Mucosa of gallbladder (tissue), 1 donor: ENCODE measurements around the gene UBL5. TPM values are rescaled to one million over a fixed set of nuclear protein-coding genes. Genes with fewer than 3 reads are reported as not detected.
"Not testable (repeated sequence)": the region's sequence is repeated elsewhere in the genome, so short reads cannot be mapped to it uniquely, and the experiment has no call there.

Experiments used
- DNase-seq: peaks from one replicate; pipeline ENCODE4 v3.0.0-alpha.2; 2020; ENCODE audit warnings: low spot score
- total RNA-seq: library from RNA; stranded (reverse); gene quantifications from one replicate; pipeline ENCODE4 v1.2.1, GENCODE V29; 2021
- donor health status: DM: no; HTN: no; CAD: no.

UBL5 gene
- 283 TPM for total RNA-seq

DNA sequence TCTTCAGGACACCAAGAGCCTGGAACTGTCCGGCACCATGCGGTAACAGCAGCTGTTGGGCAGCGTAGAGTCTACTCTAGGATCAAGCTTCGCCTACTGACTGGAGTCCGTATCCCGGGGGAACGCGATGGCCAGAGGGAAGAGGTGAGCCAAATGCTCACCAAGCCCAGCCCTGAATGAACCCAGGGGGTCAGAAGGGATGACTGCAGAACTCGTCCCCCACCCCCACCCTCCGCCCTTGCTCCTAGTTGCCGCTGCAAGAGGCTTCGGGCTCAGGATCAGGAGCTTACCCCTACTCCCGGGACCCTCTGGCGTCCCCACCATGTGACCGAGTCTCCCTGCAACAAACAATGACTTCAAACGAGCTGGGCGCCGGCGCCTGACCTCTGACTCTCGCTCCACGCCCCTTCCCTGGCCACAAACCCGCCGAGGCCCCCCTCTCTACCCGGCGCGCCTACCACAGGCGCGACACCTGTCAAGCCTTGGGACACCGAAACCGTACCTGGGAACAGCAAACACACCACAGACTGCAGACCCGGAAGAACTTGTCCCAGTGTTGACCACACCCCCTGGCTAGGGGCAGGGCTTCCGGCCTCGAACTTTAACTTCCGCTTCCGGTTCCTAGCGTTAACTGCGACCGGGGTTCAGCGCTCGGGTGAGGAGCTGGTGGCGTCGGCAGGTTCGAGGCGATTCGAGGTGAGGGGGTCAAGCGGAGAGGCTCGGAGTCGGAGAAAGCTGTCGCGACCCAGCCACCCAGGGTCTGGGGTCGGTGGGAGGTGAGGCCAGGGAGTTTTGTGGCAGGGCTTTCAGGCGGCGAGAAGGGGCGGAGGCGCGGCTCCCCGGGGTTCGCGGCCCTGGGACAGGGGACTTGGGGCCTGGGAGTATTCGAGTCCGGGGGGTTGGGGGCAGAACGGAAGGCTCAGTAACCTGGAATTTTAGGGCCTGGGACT is at the start of gene UBL5:
TSS of gene UBL5 (plus strand) at position 630 of the 950 bp plus-strand sequence. CDS start 420 bp downstream, outside the sequence.
- DNase-seq, result peak; percentile 90

DNA sequence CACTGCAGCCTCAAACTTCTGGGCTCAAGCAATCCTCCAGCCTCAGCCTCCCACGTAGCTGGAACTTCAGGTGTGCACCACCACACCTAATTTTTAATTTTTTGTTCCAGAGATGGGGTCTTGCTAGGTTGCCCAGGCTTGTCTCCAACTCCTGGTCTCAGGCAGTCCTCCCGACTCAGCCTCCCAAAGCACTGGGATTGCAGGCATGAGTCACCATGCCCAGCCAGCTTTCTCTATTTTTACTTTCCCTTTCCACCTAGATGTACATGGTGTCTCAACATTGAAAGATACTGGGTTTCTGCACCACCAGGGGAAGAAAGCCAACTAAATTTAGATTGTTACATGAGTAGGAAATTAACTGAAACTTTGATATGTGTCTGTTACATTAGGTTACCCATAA is 45.4 kb upstream of the UBL5 start:
- DNase-seq, result no peak

DNA sequence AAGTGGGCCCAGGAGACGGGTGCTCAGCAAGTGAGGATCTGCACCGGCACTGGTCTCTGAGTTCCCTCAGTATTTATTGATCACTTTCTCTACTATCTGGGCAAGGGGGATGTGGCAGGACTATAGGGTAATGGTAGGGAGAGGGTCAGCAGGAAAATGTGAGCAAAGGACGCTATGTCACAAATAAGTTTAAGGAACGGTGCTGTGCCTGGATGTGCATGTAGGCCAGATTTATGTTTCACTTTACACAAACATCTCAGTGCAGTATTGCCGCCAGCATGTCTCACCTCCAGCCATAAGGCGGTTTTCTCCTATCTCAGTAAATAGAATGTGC is 43.6 kb upstream of the UBL5 start:
- DNase-seq, result not testable (repeated sequence)

DNA sequence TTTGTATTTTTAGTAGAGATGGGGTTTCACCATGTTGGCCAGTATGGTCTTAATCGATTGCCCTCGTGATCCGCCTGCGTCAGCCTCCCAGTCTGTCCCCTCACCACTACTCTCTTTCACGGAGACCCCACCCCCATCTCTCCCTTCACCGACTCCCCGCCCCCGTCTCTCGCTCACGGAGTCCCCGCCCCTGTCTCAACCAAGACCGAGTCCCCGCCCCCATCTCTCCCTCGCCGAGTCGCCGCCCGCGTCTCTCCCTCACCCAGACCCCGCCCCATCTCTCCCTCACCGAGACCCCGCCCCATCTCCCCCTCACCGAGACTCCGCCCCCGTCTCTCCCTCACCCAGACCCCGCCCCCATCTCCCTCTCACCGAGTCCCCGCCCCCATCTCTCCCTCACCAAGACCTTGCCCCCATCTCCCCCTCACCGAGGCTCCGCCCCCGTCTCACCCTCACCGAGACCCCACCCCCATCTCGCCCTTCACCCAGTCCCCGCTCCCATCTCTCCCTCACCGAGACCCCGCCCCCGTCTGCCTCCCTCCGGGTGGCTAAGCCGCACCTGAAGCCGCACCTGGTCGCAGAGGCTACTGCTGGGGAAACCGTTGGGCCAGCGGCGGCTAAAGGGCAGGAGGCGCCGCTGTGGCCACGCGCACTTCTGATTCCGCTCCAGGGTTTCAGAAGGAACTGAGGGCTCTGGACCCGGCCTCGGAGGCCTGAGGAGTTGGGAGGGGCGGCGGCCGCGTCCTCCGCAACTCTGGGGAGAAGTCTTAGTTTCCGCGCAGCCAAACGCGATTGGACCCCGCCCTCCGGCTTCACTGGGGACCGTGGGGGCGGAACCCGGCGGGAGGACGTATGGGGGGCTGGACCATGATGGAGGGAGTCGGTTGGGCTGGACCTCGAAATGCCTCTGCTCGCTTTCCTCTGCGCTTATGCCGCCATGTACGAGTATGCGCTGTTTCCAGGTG is 42.1 kb upstream of the UBL5 start:
- peak; percentile 97 for DNase-seq

DNA sequence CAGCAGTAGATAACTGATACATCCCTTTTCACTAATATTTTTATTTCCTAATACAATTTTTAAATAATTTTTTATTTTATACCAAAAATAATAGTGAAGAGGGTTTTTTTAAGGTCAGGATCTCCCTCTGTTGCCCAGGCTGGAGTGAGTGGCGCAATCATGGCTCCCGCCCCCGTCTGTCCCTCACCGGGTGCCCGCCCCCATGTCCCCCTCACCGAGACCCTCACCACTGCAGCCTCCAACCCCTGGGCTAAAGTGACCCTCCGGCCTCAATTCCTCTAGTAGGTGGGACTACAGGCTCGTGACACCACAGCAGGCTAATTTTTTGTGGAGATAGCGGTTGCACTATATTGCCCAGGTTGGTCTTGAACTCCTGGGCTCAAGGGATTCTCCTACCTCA is 41.4 kb upstream of the UBL5 start:
- DNase-seq, result no peak

DNA sequence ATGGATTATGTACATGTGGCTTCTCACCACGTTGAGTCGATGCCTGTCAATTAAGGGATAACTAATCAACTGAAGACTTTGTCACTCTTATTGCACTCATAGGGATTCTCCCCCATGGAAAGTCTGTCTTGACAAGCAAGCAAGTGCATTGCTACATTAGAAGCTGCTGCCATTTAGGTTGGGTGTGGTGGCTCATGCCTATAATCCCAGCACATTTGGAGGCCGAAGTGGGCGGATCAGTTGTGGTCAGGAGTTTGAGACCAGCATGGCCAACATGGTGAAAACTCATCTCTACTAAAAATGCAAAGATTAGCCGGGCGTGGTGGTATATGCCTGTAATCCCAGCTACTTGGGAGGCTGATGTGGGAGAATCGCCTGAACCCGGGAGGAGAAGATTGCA is 40.9 kb upstream of the UBL5 start:
- no peak for DNase-seq

DNA sequence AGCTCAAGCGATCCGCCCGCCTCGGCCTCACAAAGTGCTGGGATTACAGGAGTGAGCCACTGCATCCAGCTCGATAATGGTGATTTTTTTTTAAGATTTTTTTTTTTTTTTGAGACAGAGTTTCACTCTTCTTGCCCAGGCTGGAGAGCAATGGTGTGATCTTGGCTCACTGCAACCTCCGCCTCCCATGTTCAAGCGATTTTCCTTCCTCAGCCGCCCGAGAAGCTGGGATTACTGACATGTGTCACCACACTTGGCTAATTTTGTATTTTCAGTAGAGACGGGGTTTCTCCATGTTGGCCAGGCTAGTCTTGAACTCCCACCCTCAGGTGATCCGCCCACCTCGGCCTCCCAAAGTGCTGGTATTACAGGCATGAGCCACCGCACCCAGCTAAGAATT is 39.1 kb upstream of the UBL5 start:
- not testable (repeated sequence) for DNase-seq

DNA sequence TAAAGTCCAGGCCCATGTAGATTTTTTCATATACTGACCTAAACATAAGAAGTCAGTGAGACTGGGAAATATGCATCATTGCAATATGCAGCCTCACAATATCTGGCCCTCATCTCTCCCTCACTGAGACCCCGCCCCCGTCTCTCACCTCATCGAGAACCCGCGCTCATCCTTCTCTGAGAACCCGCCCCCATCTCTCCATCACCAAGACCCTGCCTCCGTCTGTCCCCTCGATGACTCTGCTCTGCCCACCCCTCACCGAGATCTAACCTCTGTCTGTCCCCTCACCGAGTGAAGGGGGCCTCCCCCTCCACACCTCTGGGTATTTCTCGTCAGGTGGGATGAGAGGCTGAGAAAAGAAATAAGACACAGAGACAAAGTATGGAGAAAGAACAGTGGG is 38.7 kb upstream of the UBL5 start:
- DNase-seq, result no peak

DNA sequence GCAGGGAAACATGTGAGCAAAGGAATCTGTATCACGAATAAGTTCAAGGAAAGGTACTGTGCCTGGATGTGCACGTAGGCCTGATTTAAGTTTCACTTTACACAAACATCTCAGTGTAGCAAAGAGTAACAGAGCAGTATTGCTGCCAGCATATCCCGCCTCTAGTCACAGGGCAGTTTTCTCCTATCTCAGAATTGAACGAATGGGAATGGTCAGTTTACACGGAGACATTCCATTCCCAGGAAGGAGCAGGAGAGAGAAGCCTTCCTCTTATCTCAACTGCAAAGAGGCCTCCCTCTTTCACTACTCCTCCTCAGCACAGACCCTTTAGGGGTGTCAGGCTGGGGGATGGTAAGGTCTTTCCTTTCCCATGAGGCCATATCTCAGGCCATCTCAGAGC is 38.1 kb upstream of the UBL5 start:
- not testable (repeated sequence) for DNase-seq

DNA sequence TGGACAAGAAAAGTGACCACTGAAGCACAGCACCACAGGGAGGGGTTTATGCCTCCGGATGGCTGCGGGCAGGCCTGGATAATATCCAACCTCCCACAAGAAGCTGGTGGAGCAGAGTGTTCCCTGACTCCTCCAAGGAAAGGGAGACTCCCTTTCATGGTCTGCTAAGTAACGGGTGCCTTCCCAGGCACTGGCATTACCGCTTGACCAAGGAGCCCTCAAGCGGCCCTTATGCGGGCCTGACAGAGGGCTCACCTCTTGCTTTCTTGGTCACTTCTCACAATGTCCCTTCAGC is 36.7 kb upstream of the UBL5 start:
- DNase-seq, result not testable (repeated sequence)

DNA sequence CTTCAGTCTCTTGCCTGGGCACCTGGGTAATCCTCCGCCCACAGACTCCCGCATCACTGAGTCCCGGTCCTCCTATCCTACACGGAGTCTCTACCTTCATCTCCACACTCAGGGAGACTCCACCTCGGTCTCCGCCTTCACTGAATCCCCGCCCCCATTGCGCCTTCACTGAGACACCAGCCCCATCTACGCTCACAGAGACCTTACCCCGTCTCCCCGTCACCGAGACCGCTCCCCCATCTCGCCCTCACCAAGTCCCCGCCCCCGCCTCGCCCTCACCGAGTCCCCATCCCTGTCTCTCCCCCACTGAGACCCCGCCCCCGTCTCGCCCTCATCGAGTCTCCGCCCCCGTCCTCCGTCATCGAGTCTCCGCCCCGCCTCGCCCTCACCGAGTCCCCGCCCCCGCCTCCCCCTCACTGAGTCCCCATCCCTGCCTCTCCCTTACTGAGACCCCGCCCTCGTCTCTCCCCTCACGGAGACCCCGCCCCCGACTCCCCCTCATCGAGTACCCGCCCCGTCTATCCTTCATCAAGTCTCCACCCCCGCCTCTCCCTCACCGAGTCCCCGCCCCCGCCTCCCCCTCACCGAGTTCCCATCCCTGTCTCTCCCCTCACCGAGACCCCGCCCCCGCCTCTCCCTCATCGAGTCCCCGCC is 36.0 kb upstream of the UBL5 start:
- peak; percentile 98 for DNase-seq

DNA sequence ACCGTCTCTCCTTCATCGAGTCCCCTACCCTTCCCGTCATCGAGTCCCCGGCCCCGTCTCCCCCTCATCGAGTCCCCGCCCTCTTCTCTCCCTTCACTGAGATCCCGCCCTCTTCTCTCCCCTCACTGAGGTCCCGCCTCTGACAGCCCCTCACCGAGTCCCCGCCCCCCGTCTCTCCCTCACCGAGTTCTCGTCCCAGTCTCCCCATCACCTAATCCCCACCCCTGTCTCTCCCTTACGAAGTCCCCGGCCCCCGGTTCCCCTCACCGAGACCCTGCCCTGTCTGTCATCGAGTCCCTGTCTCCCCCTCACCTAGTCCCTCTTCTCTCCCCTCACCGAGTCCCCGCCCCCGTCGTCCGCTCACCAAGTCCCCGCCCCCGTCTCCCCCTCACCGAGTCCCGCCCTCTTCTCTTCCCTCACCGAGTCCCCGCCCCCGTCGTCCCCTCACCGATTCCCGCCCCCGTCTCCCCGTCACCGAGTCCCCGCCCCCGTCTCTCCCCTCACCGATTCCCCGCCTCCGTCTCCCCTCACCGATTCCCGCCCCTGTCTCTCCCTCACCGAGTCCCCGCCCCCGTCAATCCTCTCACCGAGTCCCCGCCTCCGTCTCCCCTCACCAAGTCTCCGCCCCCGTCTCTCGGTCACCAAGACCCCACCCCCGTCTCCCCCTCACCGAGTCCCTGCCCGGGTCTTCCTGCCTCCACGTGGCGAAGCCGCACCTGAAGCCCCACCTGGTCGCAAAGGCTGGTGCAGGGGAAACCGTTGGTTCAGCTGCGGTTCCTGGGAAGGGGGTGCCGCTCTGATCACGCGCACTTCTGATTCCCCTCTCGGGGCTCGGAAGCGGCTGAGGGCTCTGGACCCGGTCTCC is 35.3 kb upstream of the UBL5 start:
- DNase-seq, result peak; percentile 92

DNA sequence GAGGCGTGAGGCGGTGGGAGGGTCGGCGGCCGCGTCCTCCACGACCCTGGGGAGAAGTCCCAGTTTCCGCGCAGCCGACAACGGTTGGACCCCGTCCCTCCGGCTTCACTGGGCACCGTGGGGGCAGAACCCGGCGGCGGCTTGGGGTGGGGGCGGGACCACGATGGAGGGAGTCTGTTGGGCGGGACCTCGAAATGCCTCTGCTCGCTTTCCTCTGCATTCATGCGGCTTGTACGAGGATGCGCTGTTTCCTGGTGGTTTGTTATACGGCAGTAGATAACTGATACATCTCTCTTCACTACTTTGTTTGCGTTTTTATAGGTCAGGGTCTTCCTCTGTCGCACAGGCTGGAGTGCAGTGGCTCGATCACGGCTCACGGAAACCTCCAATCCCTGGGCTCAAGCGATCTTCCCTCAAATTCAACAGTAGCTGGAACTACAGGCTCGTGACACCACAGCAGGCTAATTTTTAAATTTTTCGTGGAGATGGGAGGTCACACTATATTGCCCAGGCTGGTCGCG is 34.6 kb upstream of the UBL5 start:
- DNase-seq, result peak; percentile 49

DNA sequence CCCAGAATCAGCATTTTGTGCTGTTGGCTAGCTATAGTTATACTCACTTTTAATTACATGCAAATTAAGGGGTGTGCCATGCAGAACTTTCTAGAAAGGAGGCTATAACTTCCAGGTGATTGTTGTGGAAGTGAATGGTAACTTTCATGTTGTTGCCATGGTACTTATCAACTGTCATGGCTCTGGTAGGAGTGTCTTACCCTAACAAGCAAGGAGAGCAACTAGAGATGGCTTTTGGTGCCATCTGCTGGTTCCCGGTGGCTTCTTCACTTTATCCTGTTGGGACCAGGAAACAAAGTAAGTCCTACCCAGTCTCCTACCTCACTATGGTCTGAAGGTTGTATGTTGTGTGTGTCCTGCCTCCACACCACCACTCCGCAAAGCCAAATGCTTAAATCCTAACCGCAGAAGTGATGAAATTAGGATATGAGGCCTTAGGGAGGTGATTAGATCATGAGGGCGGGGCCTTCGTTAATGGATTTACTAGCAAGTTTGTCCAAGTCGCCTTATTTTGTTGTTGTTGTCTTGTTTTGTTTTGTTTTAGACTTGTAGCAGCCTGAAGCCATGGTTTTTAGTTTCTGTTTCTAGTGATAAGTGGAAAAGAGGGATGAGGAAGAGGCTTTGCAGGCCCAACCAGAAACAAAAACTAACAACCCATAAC is 31.5 kb upstream of the UBL5 start:
- DNase-seq, result peak; percentile 91

DNA sequence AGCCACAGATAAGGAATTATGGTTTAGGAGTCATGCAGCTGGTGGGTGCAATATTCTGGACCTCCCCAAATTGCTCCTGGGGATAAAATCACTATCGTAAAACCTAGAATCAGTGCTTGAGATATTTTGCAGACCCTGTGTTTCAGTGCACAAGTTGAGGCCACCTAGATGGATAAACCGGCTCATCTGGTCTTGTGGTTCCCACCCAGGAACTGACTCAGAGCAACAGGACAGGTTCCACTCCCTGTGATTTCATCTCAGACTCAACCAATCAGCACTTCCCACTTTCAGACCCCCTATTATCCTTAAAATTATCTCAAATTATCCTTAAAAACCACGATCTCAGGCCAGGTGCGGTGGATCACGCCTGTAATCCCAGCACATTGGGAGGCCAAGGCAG is 29.8 kb upstream of the UBL5 start:
- no peak for DNase-seq

DNA sequence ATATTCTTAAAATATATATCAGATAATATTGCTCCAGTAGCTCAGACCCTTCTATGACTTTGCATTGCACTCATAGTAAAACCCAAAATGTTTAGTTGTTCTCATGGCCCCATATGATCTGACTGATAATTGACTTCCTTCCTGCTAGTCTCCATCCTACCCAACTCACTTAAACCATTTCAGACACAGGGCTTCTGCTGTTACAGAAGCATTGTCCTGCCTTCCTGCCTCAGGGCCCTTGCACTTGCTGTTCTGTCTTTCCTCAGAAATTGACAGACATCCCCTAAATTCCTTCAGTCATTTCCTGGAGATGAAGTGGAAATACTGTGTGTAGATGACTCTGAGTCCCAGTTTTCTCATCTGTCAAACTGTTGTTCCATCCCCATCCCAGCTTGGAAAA is 28.6 kb upstream of the UBL5 start:
- DNase-seq, result no peak

DNA sequence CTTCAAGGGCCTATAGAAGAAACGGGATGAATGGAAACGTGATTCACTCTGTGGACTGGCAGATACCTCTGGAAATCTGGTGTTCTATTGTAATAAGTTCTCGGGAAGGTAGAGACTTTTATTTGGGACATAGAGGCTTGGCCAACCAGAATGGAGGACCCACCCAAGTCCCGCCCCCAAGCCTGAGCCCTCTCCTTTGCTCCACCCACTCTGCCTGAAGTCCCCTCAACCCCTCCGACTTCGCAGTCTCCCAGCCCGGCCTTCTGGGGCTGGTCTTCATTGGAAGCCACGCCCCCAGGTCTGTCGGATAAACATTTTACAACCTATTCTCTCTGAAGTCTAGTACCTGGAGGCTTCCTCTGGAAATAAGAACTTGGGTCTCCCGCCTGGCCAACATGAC is 25.7 kb upstream of the UBL5 start:
- no peak for DNase-seq

DNA sequence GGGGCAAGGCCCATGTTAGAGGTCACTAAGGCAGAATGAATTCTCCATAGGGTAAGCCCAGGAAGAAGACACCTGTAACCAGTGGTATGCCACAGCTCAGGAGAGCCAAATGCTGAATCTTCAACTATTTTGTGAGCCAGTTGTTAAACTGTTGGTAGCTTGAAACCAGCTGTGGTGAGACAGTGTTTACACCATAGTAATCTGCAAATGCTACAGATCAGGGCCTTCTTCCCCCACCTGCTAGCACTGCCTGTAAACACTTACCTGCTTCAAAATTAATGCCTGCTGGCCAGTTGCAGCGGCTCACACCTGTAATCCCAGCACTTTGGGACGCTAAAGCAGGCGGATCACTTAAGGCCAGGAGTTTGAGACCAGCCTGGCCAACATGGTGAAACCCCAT is 20.9 kb upstream of the UBL5 start:
- DNase-seq, result no peak

DNA sequence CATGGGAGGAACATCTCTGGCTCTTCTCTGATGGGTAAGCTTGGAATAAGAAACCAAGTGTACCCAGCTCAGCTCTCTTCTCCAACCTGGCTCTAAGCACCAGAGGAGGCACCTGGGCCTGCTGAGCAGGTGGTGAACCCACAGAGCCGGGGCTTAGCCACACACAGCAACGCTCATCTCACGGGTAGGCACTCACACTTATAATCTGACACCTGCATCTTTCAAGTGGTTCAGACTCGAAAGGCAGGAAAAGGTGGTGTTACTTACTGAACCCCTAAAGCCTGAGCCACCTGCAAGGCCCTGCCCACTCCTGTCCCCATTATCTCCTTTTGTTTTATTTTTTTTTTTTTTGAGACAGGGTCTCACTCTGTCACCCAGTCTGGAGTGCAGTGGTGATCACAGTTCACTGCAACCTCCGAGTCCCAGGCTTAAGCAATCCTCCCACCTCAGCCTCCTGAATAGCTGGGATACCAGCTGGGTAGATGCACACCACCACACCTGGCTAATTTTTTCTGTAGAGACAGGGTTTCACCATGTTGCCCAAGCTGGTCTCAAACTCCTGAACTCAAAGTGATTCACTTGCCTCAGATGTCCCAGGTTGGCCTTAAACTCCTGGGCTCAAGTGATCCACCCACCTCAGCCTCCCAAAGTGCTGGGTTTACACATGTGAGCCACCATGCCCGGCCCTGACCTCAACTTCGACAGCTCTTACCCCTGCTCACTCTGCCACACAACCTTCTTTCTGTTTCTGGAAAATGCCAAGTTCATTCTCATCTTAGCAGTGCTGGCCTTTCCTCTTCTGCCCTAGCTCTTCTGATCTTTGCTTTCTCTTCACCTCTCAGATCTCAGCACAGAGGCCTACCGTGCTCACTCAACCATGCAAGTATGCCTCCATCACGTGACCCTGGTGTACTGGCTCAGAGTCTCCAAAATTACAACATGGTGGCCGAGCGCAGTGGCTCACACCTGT is 18.6 kb upstream of the UBL5 start:
- no peak for DNase-seq
